HG03066 (cell line): ENCODE measurements around the gene HOMER2.

Source experiments
- ATAC-seq: cut with Tn5 transposase; IDR thresholded peaks from one replicate; pipeline ENCODE4 v1.9.1; 2021; ENCODE audit warnings: low read depth; ENCODE audit not compliant: unreplicated experiment

The HOMER2 gene

GRCh38 chr15:82934100-82934880 is 18.2 kb downstream of the HOMER2 start:
- no peak for ATAC-seq

GRCh38 chr15:82933576-82933975 is 18.9 kb downstream of the HOMER2 start:
- no peak for ATAC-seq

DNA sequence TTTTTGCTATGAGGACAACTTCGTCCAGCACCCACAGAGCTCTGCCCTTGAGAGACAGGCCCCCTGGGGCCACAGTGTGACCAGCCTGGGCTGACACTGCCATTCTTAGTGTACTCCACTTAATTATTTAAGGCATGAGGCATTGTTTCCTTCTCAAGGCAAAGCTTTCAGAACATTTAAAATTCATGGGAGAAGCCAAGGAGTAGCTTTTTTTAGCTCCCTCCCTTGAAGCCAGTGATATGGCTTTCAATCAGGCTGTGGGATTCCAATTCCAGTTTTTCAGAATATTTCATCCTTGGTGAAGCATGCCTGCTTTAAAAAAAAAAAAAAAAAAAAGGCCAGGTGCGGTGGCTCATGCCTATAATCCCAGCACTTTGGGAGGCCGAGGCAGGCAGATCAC is 21.3 kb downstream of the HOMER2 start:
- ATAC-seq: no peak

DNA sequence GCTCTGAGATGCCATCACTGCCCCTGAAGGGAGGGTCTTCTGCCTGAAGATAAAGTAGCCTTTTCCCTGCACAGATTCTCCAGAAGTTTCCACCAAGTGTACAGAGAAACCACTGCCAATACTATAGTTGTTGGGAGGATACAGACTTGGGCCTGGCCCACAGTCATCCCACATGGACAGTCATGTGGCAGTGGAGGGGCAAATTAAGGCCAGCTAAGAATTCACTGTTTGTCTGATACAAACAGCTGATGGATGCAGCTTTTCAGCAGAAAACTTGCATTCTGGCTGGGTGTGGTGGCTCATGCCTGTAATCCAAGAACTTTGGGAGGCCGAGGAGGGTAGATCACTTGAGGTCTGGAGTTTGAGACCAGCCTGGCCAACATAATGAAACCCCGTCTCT is 22.1 kb downstream of the HOMER2 start:
- ATAC-seq: no peak

DNA sequence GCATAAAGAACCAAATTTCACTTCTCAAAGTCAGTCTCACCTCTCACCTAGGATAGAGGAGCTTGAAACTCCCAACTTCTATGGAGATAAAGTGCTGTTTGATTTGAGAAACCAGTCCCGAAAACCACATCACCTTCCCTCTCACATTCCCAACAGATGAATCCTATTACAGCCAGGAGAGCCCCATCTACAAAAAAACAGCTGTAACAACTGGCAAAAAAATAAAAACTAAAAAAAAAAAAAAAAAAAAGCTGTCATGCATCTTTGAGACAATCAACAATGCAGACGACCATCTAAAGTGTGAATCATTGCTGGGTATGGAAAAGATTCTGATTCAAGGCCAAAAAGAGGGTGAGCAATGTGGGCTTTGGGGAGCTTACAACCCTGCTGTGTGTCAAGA is 23.8 kb downstream of the HOMER2 start:
- no peak for ATAC-seq

GRCh38 chr15:82923744-82924143 is 28.8 kb downstream of the HOMER2 start:
- ATAC-seq: no peak

- ATAC-seq: no peak
Observed at GRCh38 chr15:82922737-82923136, 29.8 kb downstream of the HOMER2 start.

- no peak for ATAC-seq
Observed at GRCh38 chr15:82921939-82922338, 30.6 kb downstream of the HOMER2 start.

- ATAC-seq: no peak
Observed at GRCh38 chr15:82921242-82921641, 31.3 kb downstream of the HOMER2 start.

DNA sequence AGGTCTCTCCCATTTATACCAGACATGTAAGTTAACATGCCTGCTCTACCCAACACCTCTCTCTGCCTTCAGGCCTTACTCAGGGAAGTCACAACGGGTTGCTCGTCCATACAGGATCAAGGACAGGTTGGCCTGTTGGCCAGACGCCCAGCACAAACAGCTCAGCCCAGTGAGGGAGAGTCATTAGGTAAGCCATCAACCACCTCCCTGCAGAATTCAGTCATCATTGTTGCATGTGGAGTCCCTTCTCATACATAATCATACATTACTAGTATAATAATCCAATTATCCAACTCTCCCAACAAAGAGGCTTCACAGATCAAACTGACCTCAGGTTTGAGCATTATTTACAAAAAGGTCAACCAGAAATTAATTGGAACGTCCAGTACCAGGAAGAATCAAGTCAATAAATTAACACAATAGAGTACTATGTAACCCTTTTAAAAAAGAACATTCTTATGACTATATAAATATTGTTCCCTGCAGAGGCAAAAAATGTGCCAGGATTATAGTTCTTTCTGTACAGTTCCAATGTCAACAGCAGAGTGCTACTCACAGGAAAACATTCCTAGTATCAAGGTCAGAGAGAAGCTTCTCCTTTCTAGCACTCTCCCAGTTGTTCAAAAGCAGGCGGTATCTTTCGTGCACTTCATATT is 33.2 kb downstream of the HOMER2 start:
- ATAC-seq: no peak

DNA sequence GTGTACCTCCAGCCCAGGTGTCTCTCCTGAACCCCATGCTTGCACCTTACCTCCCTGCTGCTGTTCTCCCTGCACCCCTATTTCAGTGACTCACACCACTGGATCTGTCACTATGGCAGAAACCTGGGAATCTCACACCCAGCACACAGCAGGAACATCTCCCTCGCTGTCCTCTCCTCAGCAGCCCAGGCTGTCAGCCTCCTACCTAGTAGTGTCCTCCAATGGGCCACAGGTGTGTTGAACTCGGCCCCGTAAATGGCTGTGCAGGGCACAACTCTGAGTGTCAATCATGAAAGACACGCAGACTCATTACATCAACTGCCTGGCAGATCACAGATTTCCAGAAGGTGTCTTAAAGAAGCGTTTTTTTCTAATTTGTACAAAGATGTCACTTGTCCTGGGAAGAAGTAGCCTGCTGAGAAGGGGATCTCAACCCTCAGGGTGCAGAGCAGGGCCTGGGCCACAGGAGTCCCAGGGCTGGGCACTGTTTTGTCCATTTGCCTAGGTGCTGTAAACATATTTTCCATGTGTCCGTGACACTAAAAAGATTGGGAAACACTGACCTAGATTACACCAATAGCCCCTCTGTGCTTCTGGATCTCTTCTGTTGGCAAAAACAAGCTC is 33.8 kb downstream of the HOMER2 start:
- ATAC-seq: no peak

DNA sequence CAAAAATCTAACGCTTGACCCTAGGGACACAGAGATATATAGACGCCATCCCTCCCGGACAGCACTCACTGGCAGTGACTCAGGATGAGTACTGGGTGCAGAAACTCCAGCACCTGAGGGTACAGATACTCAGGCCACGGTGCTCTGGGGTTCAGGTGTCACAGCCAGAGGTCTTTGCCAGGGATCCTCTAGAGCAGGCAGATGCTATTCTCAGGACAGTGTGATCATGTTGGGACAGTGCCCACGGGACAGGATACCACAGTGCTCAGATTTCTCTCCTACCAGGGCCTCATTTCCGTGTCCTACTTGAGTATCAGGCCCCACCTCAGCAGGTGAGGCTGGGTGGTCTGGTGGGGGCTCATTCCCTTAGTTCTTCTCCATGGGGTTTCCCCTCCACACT is 34.4 kb downstream of the HOMER2 start:
- ATAC-seq: no peak

DNA sequence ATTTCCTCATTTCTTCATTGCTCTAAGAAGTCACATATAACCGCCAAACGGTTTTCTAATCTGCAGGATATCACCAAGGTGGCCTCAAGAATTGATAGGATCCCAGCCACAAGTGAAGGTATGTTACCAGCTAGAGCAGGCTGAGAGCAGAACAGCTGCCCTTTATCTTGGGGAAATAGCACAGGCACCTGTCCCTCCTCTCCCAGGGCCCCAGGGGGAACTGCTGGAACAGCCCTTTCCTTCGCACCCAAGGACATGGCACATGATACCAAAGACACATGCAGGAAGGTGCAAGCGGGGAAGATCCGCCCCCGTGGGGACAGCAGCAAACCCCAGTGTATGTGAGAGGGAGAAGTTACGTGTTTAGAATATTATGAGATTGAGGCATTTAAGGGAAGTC is 35.3 kb downstream of the HOMER2 start:
- ATAC-seq: no peak

DNA sequence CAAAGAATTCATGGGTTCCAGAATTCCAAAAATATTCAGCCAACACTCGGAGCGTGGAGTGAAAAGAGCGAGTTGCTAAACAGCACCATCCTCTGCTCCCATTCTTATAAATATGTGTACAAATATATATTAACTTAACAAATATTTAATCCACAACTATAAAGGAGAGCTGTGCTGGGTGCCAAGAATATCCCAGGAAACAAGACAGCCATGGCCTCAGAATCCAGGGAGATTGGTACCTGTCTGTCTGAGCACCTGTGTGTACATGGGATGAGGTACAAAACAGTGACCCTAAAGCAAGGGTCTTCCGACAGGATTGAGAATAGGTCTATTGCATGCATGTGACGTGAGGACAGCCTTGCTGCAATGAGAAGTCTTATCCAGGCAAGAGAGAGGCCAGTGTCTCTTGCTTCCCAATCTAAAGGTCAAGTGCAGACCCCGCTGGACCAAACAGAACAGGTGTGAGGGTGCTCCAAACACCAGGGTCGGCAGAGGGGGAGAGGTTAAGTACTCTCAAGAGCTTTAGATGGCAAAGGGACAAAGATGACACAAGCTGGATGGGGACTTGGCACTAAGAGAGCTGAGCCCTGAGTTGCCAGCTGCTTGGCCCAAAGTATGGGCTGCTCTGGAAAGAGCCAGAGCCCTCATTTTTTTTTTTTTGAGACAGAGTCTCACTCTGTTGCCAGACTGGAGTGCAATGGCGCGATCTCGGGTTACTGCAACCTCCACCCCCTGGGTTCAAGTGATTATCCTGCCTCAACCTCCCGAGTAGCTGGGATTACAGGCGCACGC is 36.2 kb downstream of the HOMER2 start:
- no peak for ATAC-seq

- no peak for ATAC-seq
Observed at GRCh38 chr15:82914396-82914795, 38.1 kb downstream of the HOMER2 start.

GRCh38 chr15:82911458-82911857 is 41.1 kb downstream of the HOMER2 start:
- no peak for ATAC-seq

- no peak for ATAC-seq
Observed at GRCh38 chr15:82910721-82911120, 41.8 kb downstream of the HOMER2 start.

GRCh38 chr15:82909080-82909815 is 43.3 kb downstream of the HOMER2 start:
- ATAC-seq: no peak

- ATAC-seq: no peak
Observed at GRCh38 chr15:82907350-82907749, 45.2 kb downstream of the HOMER2 start.

GRCh38 chr15:82904574-82904973 is 47.9 kb downstream of the HOMER2 start:
- no peak for ATAC-seq
